ENCODE measurements around the gene PLA2G2E.
"Not testable (repeated sequence)": the region's sequence is repeated elsewhere in the genome, so short reads cannot be mapped to it uniquely, and the experiment has no call there.

The PLA2G2E gene

DNA sequence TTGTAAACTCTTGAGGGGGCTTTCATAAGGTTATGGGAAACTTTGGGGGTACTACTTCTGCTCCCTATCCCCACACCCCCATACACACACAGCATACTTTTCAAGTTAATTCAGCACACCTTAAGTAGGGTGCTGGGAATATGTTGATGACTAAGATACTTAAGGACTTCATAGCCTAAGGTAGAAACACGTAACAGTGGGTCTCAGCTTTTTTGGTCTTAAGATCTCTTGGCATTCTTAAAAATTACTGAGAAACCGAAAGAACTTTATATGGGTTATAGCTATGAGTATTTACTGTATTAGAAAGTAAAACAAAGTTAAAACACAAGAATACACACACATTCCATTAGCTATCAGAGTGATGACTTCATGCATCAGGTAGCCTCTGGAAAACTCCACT is 39.1 kb downstream of the PLA2G2E start:
- no peak for DNase-seq (ENCODE audit: low read depth)

DNA sequence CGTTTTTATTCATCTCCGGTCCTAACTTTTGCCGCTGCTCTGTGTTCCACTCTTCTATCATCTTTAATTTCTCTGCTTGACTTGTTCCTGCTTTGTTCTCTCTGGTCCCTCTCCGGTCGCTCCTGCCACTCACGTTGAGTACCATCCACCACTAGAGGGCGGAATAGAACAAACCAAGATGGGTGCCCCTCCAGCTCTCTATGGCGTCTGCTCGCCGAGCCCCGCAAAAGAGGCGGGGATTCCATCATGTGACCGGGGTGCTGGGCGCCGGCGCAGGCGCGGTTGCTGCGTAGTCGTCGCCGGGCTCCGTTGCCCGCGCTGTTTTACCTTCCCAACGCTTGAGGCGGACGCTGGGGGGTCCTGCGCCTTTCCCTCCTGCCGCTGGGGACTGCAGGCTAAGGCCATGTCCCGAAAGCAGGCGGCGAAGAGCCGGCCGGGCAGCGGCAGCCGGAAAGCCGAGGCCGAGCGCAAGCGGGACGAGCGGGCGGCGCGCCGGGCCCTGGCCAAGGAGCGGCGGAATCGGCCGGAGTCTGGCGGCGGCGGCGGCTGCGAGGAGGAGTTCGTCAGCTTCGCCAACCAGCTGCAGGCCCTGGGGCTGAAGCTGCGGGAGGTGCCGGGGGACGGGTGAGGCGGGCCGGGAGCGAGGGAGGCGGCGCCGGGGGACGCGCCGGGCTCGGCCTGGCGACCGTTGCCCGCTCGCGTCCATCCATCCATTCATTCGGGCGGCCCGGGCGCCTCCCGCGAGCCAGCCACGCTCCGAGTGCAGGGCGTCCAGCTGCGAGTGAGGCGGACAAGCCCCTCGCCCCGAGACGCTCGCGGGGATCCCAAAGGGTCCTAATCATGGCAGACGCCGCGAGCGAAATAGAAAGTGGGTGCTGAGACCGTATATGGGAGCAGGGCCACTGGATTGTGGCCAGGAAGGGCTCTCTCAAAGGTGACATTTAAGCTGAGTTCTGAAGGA is 41.0 kb downstream of the PLA2G2E start, which contains the start of gene OTUD3:
TSS of gene OTUD3 (plus strand) at position 285 of the 961 bp plus-strand sequence. CDS start at position 404, 119 bp downstream.
- DNase-seq (ENCODE audit: low read depth), result peak; percentile 80

DNA sequence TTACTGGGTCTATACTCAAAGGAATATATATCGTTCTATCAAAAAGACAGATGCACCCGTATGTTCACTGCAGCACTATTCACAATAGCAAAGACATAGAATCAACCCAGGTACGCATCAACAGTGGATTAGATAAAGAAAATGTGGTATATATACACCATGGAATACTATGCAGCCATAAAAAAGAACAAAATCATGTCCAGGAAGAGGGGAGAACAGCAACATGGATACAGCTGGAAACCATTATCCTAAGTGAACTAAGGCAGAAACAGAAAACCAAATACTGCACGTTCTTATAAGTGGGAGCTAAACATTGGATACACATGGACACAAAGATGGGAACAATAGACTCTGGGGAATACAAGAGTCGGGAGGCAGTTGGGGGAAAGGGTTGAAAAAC is 42.6 kb downstream of the PLA2G2E start:
- not testable (repeated sequence) for DNase-seq (ENCODE audit: low read depth)

DNA sequence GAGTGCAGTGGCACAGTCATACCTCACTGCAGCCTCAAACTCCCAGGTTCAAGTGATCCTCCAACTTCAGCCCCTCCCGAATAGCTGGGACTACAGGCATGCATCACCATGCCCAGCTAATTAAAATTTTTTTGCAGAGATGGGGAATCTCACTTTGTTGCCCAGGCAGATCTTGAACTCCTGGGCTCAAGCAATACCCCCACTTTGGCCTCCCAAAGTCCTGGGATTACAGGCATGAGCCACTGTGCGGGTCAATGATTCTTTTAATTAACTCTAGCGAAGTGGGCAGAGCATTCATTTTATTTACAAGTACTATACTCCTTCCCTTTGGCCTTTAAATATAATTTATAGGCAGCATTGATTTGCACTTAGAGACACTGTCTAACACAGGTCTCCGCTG is 43.8 kb downstream of the PLA2G2E start:
- DNase-seq (ENCODE audit: low read depth), result no peak

DNA sequence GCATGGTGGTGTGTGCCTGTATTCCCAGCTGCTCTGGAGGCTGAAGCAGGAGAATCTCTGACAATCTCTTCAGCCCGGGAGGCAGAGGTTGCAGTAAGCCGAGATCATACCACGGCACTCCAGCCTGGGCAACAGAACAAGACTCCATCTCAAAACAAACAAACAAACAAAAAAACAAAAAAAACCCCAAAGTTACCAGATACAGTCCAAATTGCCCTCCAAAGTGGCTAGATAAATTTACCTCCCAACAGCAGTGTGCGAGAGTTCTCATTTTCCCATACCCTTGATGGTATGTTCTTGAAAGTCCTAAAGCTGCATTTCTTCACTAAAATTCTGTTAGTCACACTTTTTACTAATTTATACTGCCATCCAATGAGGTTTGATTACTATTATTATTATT is 44.2 kb downstream of the PLA2G2E start:
- DNase-seq (ENCODE audit: low read depth), result no peak

DNA sequence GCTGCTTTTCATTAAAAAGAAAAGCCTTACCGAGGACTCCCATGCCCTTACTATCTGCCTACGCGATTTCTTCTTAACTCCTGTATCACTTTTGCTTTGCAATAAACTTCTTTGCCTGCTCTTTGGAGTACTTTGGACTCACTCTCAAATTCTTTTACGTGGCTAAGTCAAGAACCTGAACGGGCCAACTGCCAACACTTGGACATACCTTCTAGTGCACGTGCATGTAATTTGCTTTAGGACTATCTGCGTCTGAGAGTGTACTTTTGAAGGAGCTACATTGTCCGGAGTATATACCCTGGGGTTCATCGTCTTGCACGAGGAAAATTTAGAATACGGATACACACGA is 44.8 kb downstream of the PLA2G2E start:
- DNase-seq (ENCODE audit: low read depth), result no peak

DNA sequence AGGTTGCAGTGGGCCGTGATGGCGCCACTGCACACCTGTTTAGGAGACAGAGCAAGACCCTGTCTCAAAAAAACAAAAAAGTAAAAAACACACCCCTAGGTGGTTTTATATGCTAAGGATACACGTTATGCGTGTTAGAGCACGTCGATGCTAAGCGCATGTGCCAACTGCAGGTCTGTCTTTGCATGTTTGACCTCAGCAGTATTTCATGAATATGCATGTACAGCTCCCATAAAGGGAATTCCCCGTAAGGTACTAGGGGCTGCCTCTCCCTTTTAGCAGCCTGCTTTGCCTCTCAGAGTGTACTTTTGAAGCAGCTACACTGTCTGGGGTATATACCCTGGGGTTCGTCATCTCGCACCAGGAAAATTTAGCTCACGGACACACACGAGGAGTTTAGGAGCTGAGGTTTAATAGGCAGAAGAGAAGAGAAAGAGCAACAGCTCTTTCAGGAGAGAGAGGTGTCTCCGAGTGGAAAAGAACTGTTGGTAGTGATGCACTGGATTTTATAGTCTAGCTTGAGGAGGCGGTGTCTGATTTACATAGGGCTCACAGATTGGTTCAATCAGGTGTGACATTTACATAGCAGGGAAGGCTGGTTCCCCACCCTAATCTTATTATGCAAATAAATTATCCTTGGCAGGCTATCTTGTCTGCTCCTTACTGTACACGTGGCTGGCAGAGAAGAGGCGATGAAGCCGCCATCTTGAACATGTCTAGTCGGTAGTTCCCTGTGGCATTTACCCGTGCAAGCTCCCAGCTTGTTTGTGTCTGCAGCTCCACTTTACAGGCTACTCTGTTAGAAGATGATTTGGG is 45.4 kb downstream of the PLA2G2E start:
- no peak for DNase-seq (ENCODE audit: low read depth)

DNA sequence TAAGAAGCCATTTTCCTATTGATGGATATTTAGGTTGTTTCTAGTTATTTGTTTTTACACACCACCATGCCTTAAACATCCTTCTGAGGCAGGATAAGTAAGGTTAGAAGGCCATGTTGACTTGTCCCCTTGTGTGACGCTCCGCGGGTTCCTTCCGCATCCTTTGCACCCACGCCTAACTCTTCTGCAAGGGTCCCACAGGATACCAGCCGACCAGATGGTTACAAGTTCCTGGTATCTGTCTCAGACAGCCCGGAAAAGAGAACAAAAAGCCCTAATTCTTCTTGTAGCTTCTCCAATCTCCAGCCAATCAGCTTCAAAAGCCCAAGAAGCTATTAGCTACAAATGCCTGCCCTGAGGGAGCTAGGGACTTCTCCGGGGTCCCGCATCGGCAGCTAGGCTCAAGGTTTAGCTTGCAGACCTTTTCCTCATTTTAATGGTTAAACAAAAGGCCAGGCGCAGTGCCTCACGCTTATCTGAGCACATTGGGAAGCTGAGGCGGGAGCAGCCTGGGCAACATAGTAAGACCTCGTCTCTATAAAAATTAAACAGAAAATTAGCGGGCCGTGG is 46.2 kb downstream of the PLA2G2E start:
- no peak for DNase-seq (ENCODE audit: low read depth)

DNA sequence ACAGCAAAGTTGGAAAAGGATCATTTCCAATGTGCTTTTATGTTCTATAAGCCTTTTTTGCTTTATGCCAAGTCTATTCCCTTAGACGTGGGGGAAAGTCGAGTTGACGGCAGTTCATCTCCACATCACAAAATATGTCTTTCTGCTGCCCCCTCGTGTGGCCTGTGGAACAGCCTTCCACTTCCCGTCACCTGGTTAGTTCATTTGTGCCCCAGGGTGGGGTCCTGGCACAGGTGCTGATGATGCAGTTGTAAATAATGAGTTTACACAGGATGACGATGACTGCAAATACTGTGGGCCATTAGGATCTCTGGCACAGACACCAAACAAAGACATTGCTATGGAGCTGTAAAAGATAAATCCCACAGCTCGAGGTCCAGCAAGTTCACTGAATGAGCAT is 51.2 kb downstream of the PLA2G2E start:
- no peak for DNase-seq (ENCODE audit: low read depth)
